GM12878 (cell line): ENCODE measurements around the gene MYMX.

Experiments
- CBX5 ChIP-seq: sonication (generic); IDR thresholded peaks from 2 replicates; pipeline ENCODE4 v1.6.1; 2016; ENCODE audit warnings: low read depth, moderate library complexity, mild to moderate bottlenecking, inconsistent platforms
- NR2C2 ChIP-seq: IDR thresholded peaks from 2 replicates; pipeline ENCODE4 v1.6.1; 2011; ENCODE audit warnings: borderline replicate concordance, low read depth; ENCODE audit not compliant: control insufficient read depth, insufficient read length
- POLR2A ChIP-seq: IDR thresholded peaks from 2 replicates; pipeline ENCODE4 v1.6.1; 2011; ENCODE audit warnings: low read depth, mild to moderate bottlenecking, low read length
- POLR2AphosphoS2 ChIP-seq: IDR thresholded peaks from 2 replicates; pipeline ENCODE4 v1.6.1; 2011; ENCODE audit warnings: low read depth, mild to moderate bottlenecking, low read length, improper control_type of control experiment, moderate library complexity
- SIN3A ChIP-seq: IDR thresholded peaks from 2 replicates; pipeline ENCODE4 v1.6.1; 2012; ENCODE audit warnings: low read depth, low read length, improper control_type of control experiment
- TAF1 ChIP-seq: IDR thresholded peaks from 2 replicates; pipeline ENCODE4 v1.6.1; 2011; ENCODE audit warnings: mild to moderate bottlenecking, low read depth, low read length, borderline replicate concordance
- TCF7 ChIP-seq: IDR thresholded peaks from 2 replicates; pipeline ENCODE4 v1.6.1; 2014; ENCODE audit warnings: antibody characterized with exemption, borderline replicate concordance
- ZNF622 ChIP-seq: fragments of 450-650 bp; IDR thresholded peaks from 2 replicates; pipeline ENCODE4 v1.6.1; 2017; ENCODE audit warnings: mild to moderate bottlenecking, inconsistent platforms
- TF ChIP-seq, protein P1 (sequence below), 3 experiments: IDR thresholded peaks in 2 of 3; conservative IDR thresholded peaks in 1 of 3; 2 replicates each; pipeline ENCODE4 v1.5.1; 2011; ENCODE audit warnings: low read depth in 3 of 3, low read length in 3 of 3, mild to moderate bottlenecking in 3 of 3, control low read depth in 2 of 3, moderate library complexity in 2 of 3, inconsistent platforms in 1 of 3, mixed read lengths in 1 of 3; ENCODE audit not compliant: control insufficient read depth in 2 of 3, insufficient read depth in 1 of 3; ENCODE audit errors: extremely low read depth in 1 of 3
- TF ChIP-seq, protein P2 (sequence below): fragments of 450-650 bp; IDR thresholded peaks from 2 replicates; pipeline ENCODE4 v1.6.1; 2016; ENCODE audit warnings: mild to moderate bottlenecking
- TF ChIP-seq, protein P3 (sequence below): IDR thresholded peaks from 2 replicates; pipeline ENCODE4 v1.6.1; 2012; ENCODE audit warnings: low read length, inconsistent platforms

DNA sequence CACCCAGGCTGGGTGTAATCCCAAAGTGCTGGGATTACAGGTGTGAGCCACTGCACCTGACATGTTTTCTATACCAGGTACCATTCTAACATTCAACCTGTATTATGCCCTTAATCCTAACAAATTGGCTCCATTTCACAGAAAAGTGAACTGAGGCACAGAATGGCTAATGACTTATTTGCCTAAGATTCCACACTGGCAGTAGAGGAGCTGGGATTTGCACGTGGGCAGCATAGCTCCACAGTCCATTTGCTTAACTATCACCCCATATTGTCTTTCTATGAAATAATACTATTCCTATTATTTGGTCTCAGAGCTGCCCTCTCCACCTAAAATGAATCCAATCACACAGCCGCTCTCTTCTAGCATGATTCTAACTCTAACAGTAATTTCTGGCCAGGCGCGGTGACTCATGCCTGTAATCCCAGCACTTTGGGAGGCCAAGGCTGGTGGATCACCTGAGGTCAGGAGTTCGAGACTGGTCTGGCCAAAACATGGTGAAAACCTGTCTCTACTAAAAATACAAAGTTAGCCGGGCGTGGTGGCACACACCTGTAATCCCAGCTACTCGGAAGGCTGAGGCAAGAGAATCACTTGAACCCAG is 23.3 kb upstream of the MYMX start:
- TF ChIP-seq, protein P1, sequence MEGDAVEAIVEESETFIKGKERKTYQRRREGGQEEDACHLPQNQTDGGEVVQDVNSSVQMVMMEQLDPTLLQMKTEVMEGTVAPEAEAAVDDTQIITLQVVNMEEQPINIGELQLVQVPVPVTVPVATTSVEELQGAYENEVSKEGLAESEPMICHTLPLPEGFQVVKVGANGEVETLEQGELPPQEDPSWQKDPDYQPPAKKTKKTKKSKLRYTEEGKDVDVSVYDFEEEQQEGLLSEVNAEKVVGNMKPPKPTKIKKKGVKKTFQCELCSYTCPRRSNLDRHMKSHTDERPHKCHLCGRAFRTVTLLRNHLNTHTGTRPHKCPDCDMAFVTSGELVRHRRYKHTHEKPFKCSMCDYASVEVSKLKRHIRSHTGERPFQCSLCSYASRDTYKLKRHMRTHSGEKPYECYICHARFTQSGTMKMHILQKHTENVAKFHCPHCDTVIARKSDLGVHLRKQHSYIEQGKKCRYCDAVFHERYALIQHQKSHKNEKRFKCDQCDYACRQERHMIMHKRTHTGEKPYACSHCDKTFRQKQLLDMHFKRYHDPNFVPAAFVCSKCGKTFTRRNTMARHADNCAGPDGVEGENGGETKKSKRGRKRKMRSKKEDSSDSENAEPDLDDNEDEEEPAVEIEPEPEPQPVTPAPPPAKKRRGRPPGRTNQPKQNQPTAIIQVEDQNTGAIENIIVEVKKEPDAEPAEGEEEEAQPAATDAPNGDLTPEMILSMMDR (IDR thresholded peaks at IDR 0.05 in 2 of 3, conservative IDR thresholded peaks at IDR 0.05 in 1 of 3; ENCODE audit: control insufficient read depth in 2 of 3, extremely low read depth in 1 of 3, insufficient read depth in 1 of 3, low read depth in 3 of 3, low read length in 3 of 3): no peak
- TF ChIP-seq TAF1: no peak
- TF ChIP-seq POLR2A: no peak
- TF ChIP-seq ZNF622: no peak
- TF ChIP-seq, protein P2, sequence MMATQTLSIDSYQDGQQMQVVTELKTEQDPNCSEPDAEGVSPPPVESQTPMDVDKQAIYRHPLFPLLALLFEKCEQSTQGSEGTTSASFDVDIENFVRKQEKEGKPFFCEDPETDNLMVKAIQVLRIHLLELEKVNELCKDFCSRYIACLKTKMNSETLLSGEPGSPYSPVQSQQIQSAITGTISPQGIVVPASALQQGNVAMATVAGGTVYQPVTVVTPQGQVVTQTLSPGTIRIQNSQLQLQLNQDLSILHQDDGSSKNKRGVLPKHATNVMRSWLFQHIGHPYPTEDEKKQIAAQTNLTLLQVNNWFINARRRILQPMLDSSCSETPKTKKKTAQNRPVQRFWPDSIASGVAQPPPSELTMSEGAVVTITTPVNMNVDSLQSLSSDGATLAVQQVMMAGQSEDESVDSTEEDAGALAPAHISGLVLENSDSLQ: no peak
- no peak for TF ChIP-seq CBX5
- TF ChIP-seq, protein P3, sequence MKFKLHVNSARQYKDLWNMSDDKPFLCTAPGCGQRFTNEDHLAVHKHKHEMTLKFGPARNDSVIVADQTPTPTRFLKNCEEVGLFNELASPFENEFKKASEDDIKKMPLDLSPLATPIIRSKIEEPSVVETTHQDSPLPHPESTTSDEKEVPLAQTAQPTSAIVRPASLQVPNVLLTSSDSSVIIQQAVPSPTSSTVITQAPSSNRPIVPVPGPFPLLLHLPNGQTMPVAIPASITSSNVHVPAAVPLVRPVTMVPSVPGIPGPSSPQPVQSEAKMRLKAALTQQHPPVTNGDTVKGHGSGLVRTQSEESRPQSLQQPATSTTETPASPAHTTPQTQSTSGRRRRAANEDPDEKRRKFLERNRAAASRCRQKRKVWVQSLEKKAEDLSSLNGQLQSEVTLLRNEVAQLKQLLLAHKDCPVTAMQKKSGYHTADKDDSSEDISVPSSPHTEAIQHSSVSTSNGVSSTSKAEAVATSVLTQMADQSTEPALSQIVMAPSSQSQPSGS: no peak
- TF ChIP-seq POLR2AphosphoS2: no peak
- TF ChIP-seq SIN3A: no peak
- TF ChIP-seq NR2C2: no peak
- no peak for TF ChIP-seq TCF7
